Suprapubic skin (tissue), 4 donors: Measurements from ENCODE around the gene CFAP77. TPM values are rescaled to one million over a fixed set of nuclear protein-coding genes. Genes with fewer than 3 reads are reported as not detected.

Source experiments
- DNase-seq, 2 donors: peaks; one replicate each; pipeline ENCODE4 v3.0.0-alpha.2; 2019; ENCODE audit warnings: low spot score in 2 of 2
- H3K27ac ChIP-seq: fragments of 200-600 bp; sonication (generic); one replicate; pipeline ENCODE4 v1.5.1; 2019
- H3K27me3 ChIP-seq: fragments of 200-600 bp; sonication (generic); one replicate; pipeline ENCODE4 v1.5.1; 2019
- H3K36me3 ChIP-seq: fragments of 200-600 bp; sonication (generic); one replicate; pipeline ENCODE4 v1.5.1; 2019
- H3K4me1 ChIP-seq: fragments of 200-600 bp; sonication (generic); one replicate; pipeline ENCODE4 v1.5.1; 2019
- H3K4me3 ChIP-seq: fragments of 200-600 bp; sonication (generic); one replicate; pipeline ENCODE4 v1.5.1; 2019; ENCODE audit warnings: mild to moderate bottlenecking
- H3K9me3 ChIP-seq: fragments of 200-600 bp; sonication (generic); one replicate; pipeline ENCODE4 v1.5.1; 2019
- CTCF ChIP-seq, 2 donors: fragments of 200-600 bp in 1 of 2; fragments of 450-650 bp in 1 of 2; sonication (generic) in 1 of 2; IDR thresholded peaks; one replicate each; pipeline ENCODE4 v1.5.1; 2016 to 2019; ENCODE audit warnings: antibody characterized with exemption in 2 of 2, mild to moderate bottlenecking in 1 of 2, moderate library complexity in 1 of 2
- EP300 ChIP-seq: sonication (generic); formaldehyde crosslinking; IDR thresholded peaks from one replicate; pipeline ENCODE4 v1.6.1; 2017; ENCODE audit warnings: antibody characterized with exemption
- POLR2A ChIP-seq, 2 donors: fragments of 450-650 bp; IDR thresholded peaks; one replicate each; pipeline ENCODE4 v1.6.1; 2017; ENCODE audit warnings: antibody characterized with exemption in 2 of 2, mild to moderate bottlenecking in 2 of 2, moderate library complexity in 2 of 2
- POLR2AphosphoS5 ChIP-seq, 3 donors: sonication (generic); formaldehyde crosslinking; IDR thresholded peaks; one replicate each; pipeline ENCODE4 v1.6.1; 2017; ENCODE audit warnings: antibody characterized with exemption in 3 of 3
- WGBS: methylation state at CpG from one replicate; pipeline ENCODE4 v1.1.5; 2018; 5-methylcytosine and 5-hydroxymethylcytosine counted together
- total RNA-seq, 4 donors: library from RNA; depleted of rRNA; stranded (reverse); fragments of >200 nt; gene quantifications; one replicate each; pipeline ENCODE4 v1.1.0, GENCODE V29; 2016

Gene CFAP77
- total RNA-seq, 4 donors from 2014 or later: 1.0 TPM; not detected in 3

- no peak for TF ChIP-seq EP300
- TF ChIP-seq CTCF (IDR thresholded peaks at IDR 0.05): no peak
- no peak for TF ChIP-seq POLR2A (IDR thresholded peaks at IDR 0.05)
- Histone ChIP-seq H3K36me3 (no peaks in the 10 kb centered on the region), H3K27me3 (peaks cover 70% of the 10 kb centered on the region), H3K4me3 (no peak overlapping the region), H3K9me3 (no peaks in the 10 kb centered on the region), H3K4me1 (no peaks in the 10 kb centered on the region), H3K27ac (no peak overlapping the region)
- DNase-seq: no peak
- WGBS: 46% methylated on average over 22 of the region's 22 CpGs
Observed at GRCh38 chr9:132424857-132425674, 15.1 kb downstream of the CFAP77 start.

- H3K27me3 ChIP-seq: peaks cover 64% of the 10 kb centered on the region
- 48% methylated on average over 7 of the region's 7 CpGs for WGBS
- H3K36me3 ChIP-seq: no peaks in the 10 kb centered on the region
- no peaks in the 10 kb centered on the region for H3K4me1 ChIP-seq
- H3K4me3 ChIP-seq: no peak overlapping the region
- TF ChIP-seq CTCF (IDR thresholded peaks at IDR 0.05) (no peak), EP300 (no peak), POLR2AphosphoS5 (IDR thresholded peaks at IDR 0.05) (no peak), POLR2A (IDR thresholded peaks at IDR 0.05) (no peak)
- DNase-seq: no peak
- H3K27ac ChIP-seq: no peak overlapping the region
- H3K9me3 ChIP-seq: no peaks in the 10 kb centered on the region
Observed at GRCh38 chr9:132425675-132426062, 15.7 kb downstream of the CFAP77 start.

- H3K9me3 ChIP-seq: no peaks in the 10 kb centered on the region
- H3K4me3 ChIP-seq: no peak overlapping the region
- no peaks in the 10 kb centered on the region for H3K36me3 ChIP-seq
- DNase-seq: no peak
- peaks cover 62% of the 10 kb centered on the region for H3K27me3 ChIP-seq
- TF ChIP-seq CTCF (IDR thresholded peaks at IDR 0.05) (no peak), EP300 (no peak), POLR2A (IDR thresholded peaks at IDR 0.05) (no peak), POLR2AphosphoS5 (IDR thresholded peaks at IDR 0.05) (no peak)
- no peak overlapping the region for H3K27ac ChIP-seq
- 51% methylated on average over 17 of the region's 17 CpGs for WGBS
- H3K4me1 ChIP-seq: no peaks in the 10 kb centered on the region
Observed at GRCh38 chr9:132426639-132427414, 16.8 kb downstream of the CFAP77 start.

DNA sequence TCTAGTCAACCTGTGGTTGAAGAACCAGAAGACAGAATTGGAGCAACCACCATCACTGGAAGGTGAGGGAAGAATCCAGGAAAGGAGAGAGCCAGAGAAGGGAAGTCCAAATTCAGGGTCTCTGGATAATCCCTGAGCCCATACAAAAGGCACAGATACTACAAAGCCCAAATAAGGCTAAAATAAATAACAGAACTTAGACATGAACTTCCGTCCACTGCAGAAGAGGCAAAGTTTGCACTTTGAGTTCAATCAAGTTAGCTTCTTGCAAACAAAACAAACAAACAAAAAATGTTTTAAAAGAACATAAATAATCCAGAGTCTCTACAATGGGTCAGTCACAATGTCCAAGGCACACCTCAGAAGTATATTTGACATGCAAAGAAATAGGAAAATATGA, 21.0 kb downstream of the CFAP77 start:
- peaks cover 62% of the 10 kb centered on the region for H3K27me3 ChIP-seq
- no peak overlapping the region for H3K27ac ChIP-seq
- no peaks in the 10 kb centered on the region for H3K4me1 ChIP-seq
- H3K4me3 ChIP-seq: no peak overlapping the region
- 85% methylated on average over 1 of the region's 1 CpG for WGBS
- DNase-seq: no peak
- no peaks in the 10 kb centered on the region for H3K36me3 ChIP-seq
- H3K9me3 ChIP-seq: no peaks in the 10 kb centered on the region
- TF ChIP-seq POLR2A (IDR thresholded peaks at IDR 0.05) (no peak), EP300 (no peak), POLR2AphosphoS5 (IDR thresholded peaks at IDR 0.05) (no peak), CTCF (IDR thresholded peaks at IDR 0.05) (no peak)

- Histone ChIP-seq H3K9me3 (no peaks in the 10 kb centered on the region), H3K27me3 (peaks cover 53% of the 10 kb centered on the region), H3K27ac (no peak overlapping the region), H3K36me3 (no peaks in the 10 kb centered on the region), H3K4me3 (no peak overlapping the region), H3K4me1 (no peaks in the 10 kb centered on the region)
- TF ChIP-seq EP300: no peak
- TF ChIP-seq CTCF (IDR thresholded peaks at IDR 0.05): no peak
- no peak for TF ChIP-seq POLR2A (IDR thresholded peaks at IDR 0.05)
- no peak for TF ChIP-seq POLR2AphosphoS5 (IDR thresholded peaks at IDR 0.05)
- no peak for DNase-seq
- 56% methylated on average over 10 of the region's 10 CpGs for WGBS
Observed at GRCh38 chr9:132434881-132435280, 24.9 kb downstream of the CFAP77 start.
